WTC11 (cell line): Measurements from ENCODE around the gene KLF11. TPM values are rescaled to one million over a fixed set of nuclear protein-coding genes. Genes with fewer than 3 reads are reported as not detected.

Source experiments
- ATAC-seq: fragments of 200-7000 bp; cut with Tn5 transposase; 2 replicates; pipeline ENCODE4 v1.10.0; 2021; ENCODE audit warnings: mild to moderate bottlenecking, moderate library complexity
- CTCF ChIA-PET: fragments of 300-600 bp; sonication (Branson Sonifier 250); formaldehyde crosslinking; loops from one replicate; lab custom pipeline; 2021; ENCODE audit warnings: antibody characterized with exemption; lab: Charles Lee
- POLR2A ChIA-PET: fragments of 350-600 bp; sonication (Branson Sonifier 250); formaldehyde crosslinking; loops from one replicate; lab custom pipeline; 2021; ENCODE audit warnings: antibody characterized with exemption; lab: Charles Lee
- DNase-seq: peaks from one replicate; pipeline ENCODE4 v3.0.0; 2021; ENCODE audit warnings: low spot score
- H3K27ac Mint-ChIP-seq: 2 replicates; pipeline ENCODE4 v1.8.0; 2021; ENCODE audit warnings: mixed read lengths
- H3K27me3 Mint-ChIP-seq: 2 replicates; pipeline ENCODE4 v1.8.0; 2021; ENCODE audit warnings: low read depth, mild to moderate bottlenecking, moderate library complexity, mixed read lengths
- H3K36me3 Mint-ChIP-seq: 2 replicates; pipeline ENCODE4 v1.8.0; 2021; ENCODE audit warnings: mixed read lengths
- H3K4me1 Mint-ChIP-seq: 2 replicates; pipeline ENCODE4 v1.8.0; 2022; ENCODE audit warnings: mixed read lengths
- H3K4me3 Mint-ChIP-seq: 2 replicates; pipeline ENCODE4 v1.8.0; 2021; ENCODE audit warnings: mild to moderate bottlenecking, moderate library complexity, mixed read lengths
- H3K9me3 Mint-ChIP-seq: 2 replicates; pipeline ENCODE4 v1.8.0; 2021; ENCODE audit warnings: mixed read lengths
- ATF2 ChIP-seq: sonication (generic); formaldehyde crosslinking; IDR thresholded peaks from 2 replicates; pipeline ENCODE4 v1.8.1; 2022; ENCODE audit warnings: low read depth, missing genetic modification reagents, borderline replicate concordance
- E2F5 ChIP-seq: sonication (generic); formaldehyde crosslinking; IDR thresholded peaks from 2 replicates; pipeline ENCODE4 v1.8.1; 2022; ENCODE audit warnings: mild to moderate bottlenecking, moderate library complexity, missing genetic modification reagents
- EMX1 ChIP-seq: fragments of 250-450 bp; sonication (Bioruptor Pico); IDR thresholded peaks from 2 replicates; pipeline ENCODE4 v1.8.0; 2021; ENCODE audit warnings: mild to moderate bottlenecking
- FOXK1 ChIP-seq: sonication (generic); formaldehyde crosslinking; IDR thresholded peaks from 2 replicates; pipeline ENCODE4 v1.8.0; 2022; ENCODE audit warnings: mild to moderate bottlenecking, moderate library complexity, missing genetic modification reagents
- JAZF1 ChIP-seq: fragments of 250-450 bp; sonication (Bioruptor Pico); IDR thresholded peaks from 2 replicates; pipeline ENCODE4 v1.9.0; 2021; ENCODE audit warnings: moderate library complexity, mild to moderate bottlenecking, inconsistent platforms
- JUN ChIP-seq: sonication (generic); formaldehyde crosslinking; IDR thresholded peaks from 2 replicates; pipeline ENCODE4 v1.8.0; 2023; ENCODE audit warnings: mild to moderate bottlenecking, missing genetic modification reagents
- MLX ChIP-seq: sonication (generic); formaldehyde crosslinking; IDR thresholded peaks from 2 replicates; pipeline ENCODE4 v1.8.1; 2023; ENCODE audit warnings: mild to moderate bottlenecking, missing genetic modification reagents, moderate library complexity
- MYBL2 ChIP-seq: sonication (generic); formaldehyde crosslinking; IDR thresholded peaks from 2 replicates; pipeline ENCODE4 v1.8.1; 2023; ENCODE audit warnings: mild to moderate bottlenecking, moderate library complexity, missing genetic modification reagents
- NFE2L1 ChIP-seq: sonication (generic); formaldehyde crosslinking; IDR thresholded peaks from 2 replicates; pipeline ENCODE4 v1.8.1; 2023; ENCODE audit warnings: missing genetic modification reagents
- TEAD1 ChIP-seq: sonication (generic); formaldehyde crosslinking; IDR thresholded peaks from 2 replicates; pipeline ENCODE4 v1.8.0; 2022; ENCODE audit warnings: mild to moderate bottlenecking, missing genetic modification reagents
- ZBTB21 ChIP-seq: sonication (generic); formaldehyde crosslinking; IDR thresholded peaks from 2 replicates; pipeline ENCODE4 v1.8.1; 2023; ENCODE audit warnings: mild to moderate bottlenecking, missing genetic modification reagents, borderline replicate concordance
- ZNF121 ChIP-seq: sonication (generic); formaldehyde crosslinking; IDR thresholded peaks from 2 replicates; pipeline ENCODE4 v1.8.0; 2023; ENCODE audit warnings: missing genetic modification reagents
- ZNF138 ChIP-seq: sonication (generic); formaldehyde crosslinking; conservative IDR thresholded peaks from 2 replicates; pipeline ENCODE4 v1.8.1; 2022; ENCODE audit warnings: mild to moderate bottlenecking, moderate library complexity, missing genetic modification reagents
- ZNF219 ChIP-seq: sonication (generic); formaldehyde crosslinking; IDR thresholded peaks from 2 replicates; pipeline ENCODE4 v1.8.0; 2023; ENCODE audit warnings: missing genetic modification reagents, mild to moderate bottlenecking, borderline replicate concordance
- ZNF263 ChIP-seq: sonication (generic); formaldehyde crosslinking; IDR thresholded peaks from 2 replicates; pipeline ENCODE4 v1.8.1; 2022; ENCODE audit warnings: low read depth, mild to moderate bottlenecking, moderate library complexity, missing genetic modification reagents
- ZNF281 ChIP-seq: sonication (generic); formaldehyde crosslinking; IDR thresholded peaks from 2 replicates; pipeline ENCODE4 v1.8.0; 2023; ENCODE audit warnings: mild to moderate bottlenecking, missing genetic modification reagents
- ZSCAN18 ChIP-seq: fragments of 250-450 bp; sonication (Bioruptor Pico); IDR thresholded peaks from 2 replicates; pipeline ENCODE4 v2.1.2; 2022; ENCODE audit warnings: mild to moderate bottlenecking, moderate library complexity
- total RNA-seq: library from RNA; stranded (reverse); gene quantifications from 3 replicates; pipeline ENCODE4 v1.2.3, GENCODE V29; 2021
- TF ChIP-seq, protein P1 (sequence below): sonication (generic); formaldehyde crosslinking; IDR thresholded peaks from 2 replicates; pipeline ENCODE4 v1.8.1; 2023; ENCODE audit warnings: mild to moderate bottlenecking, missing genetic modification reagents, moderate library complexity
- TF ChIP-seq, protein P2 (sequence below): fragments of 250-450 bp; sonication (Bioruptor Pico); conservative IDR thresholded peaks from 2 replicates; pipeline ENCODE4 v1.9.0; 2021; ENCODE audit warnings: mild to moderate bottlenecking

Gene KLF11
- total RNA-seq, 1 experiment from 2014 or later: 8.8 TPM

DNA sequence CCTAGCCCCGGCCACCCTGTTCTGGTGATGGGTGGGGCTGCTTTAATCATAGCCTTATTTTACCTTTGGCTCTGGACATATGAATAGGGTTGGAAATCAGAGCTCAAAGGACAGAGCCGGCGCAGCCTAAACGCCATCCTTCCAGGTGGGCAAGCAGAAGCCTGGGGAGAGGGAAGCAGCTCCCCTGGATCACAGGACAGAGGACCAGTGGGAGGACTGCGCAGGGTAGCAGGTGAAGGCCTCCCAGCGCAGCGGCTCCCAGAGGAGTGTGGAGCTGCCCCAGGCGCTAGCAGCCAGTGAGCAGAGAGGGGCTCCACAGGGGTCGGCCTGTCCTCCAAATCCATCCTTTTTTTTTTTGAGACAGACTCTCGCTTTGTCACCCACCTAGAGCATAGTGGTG is 53.3 kb downstream of the KLF11 start:
- DNase-seq: no peak
- peaks cover 8% of the 10 kb centered on the region for H3K27me3 Mint-ChIP-seq
- no peak for ATAC-seq
- ChIA-PET CTCF (interaction anchor here (0.5 to 3.9 kb wide), 50 partner anchors 10 to 845 kb away, joined by 3 to 166 read pairs (median 5); partner anchors contain the start of genes CYS1 and KLF11), POLR2A (interaction anchor here (0.5 to 1.1 kb wide), 2 partner anchors 24 to 697 kb away, joined by 4 to 5 read pairs; no protein-coding TSS in a partner anchor)
- no peak overlapping the region for H3K27ac Mint-ChIP-seq
- H3K4me1 Mint-ChIP-seq: peaks cover 31% of the 10 kb centered on the region
- no peaks in the 10 kb centered on the region for H3K36me3 Mint-ChIP-seq
- no peak for TF ChIP-seq ZNF138
- TF ChIP-seq EMX1 (CRISPR knock-in tag): no peak
- no peak for TF ChIP-seq ZNF263 (CRISPR knock-in tag)
- TF ChIP-seq ATF2: no peak
- TF ChIP-seq JAZF1 (CRISPR knock-in tag): no peak
- no peak for TF ChIP-seq MLX (CRISPR knock-in tag)
- no peak for TF ChIP-seq ZBTB21 (CRISPR knock-in tag)
- TF ChIP-seq ZSCAN18: no peak
- TF ChIP-seq MYBL2 (CRISPR knock-in tag): no peak
- no peak for TF ChIP-seq E2F5
- TF ChIP-seq, protein P1, sequence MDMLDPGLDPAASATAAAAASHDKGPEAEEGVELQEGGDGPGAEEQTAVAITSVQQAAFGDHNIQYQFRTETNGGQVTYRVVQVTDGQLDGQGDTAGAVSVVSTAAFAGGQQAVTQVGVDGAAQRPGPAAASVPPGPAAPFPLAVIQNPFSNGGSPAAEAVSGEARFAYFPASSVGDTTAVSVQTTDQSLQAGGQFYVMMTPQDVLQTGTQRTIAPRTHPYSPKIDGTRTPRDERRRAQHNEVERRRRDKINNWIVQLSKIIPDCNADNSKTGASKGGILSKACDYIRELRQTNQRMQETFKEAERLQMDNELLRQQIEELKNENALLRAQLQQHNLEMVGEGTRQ (CRISPR knock-in tag): no peak
- TF ChIP-seq ZNF281 (CRISPR knock-in tag): no peak
- no peak for TF ChIP-seq FOXK1 (CRISPR knock-in tag)
- TF ChIP-seq JUN (CRISPR knock-in tag): no peak
- TF ChIP-seq, protein P2, sequence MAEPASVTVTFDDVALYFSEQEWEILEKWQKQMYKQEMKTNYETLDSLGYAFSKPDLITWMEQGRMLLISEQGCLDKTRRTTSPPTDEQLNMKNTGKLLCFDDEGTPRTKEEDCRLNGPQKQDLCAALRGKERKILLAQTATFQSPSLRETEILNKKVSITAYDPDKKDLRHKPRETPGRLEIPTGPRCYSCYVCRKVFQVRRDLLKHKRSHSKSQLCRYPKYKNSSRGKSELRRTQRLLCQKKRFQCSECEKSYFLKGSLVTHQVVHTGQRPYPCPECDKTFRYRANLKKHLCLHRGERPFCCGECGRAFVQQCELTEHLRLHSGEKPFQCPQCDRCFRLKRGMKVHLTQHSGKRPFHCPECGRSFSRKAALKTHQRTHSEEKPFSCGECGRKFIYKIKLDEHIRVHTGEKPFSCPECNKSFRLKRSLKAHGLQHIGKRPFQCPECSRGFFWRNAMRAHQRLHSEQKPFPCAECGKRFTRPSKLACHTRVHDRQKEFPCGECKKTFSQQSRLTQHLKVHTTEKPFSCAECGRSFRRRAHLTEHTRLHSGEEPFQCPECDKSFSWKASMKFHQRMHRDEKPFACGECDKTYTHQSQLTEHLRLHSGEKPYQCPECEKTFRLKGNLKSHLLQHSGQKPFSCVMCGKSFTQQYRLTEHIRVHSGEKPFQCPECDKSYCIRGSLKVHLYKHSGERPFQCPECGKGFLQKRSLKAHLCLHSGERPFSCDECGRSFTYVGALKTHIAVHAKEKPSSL: no peak
- TF ChIP-seq ZNF121: no peak
- no peak for TF ChIP-seq TEAD1 (CRISPR knock-in tag)
- no peak for TF ChIP-seq ZNF219 (CRISPR knock-in tag)
- no peak for TF ChIP-seq NFE2L1
- H3K4me3 Mint-ChIP-seq: no peak overlapping the region
- H3K9me3 Mint-ChIP-seq: peaks cover 10% of the 10 kb centered on the region
